GM12801 (cell line): ENCODE results near the gene GSTO2.

Experiments used
- TF ChIP-seq, protein P1 (sequence below): IDR thresholded peaks from one replicate; pipeline ENCODE4 v1.5.1; 2011; ENCODE audit warnings: control low read depth; ENCODE audit not compliant: insufficient read length; ENCODE audit errors: extremely low read depth

GSTO2 gene

DNA sequence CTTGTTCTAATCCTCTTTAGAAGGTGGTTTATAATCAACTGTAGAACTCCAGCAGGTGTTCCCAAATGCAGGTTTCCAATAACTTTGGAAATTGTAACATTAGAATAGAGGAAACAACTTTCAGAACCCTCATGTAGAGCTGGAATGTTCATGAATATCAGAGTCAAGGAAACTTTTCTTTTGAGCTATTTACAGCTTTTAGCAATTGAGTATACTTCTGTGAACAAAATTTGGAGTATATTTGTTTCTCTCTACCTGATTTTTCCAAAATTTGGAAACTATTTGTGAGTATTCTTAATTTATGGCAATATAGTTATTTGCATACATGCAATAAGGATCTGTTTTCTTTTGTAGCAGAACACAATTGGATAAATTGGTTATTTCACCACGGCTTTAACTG lies 34.0 kb upstream of the GSTO2 start:
- TF ChIP-seq, protein P1, sequence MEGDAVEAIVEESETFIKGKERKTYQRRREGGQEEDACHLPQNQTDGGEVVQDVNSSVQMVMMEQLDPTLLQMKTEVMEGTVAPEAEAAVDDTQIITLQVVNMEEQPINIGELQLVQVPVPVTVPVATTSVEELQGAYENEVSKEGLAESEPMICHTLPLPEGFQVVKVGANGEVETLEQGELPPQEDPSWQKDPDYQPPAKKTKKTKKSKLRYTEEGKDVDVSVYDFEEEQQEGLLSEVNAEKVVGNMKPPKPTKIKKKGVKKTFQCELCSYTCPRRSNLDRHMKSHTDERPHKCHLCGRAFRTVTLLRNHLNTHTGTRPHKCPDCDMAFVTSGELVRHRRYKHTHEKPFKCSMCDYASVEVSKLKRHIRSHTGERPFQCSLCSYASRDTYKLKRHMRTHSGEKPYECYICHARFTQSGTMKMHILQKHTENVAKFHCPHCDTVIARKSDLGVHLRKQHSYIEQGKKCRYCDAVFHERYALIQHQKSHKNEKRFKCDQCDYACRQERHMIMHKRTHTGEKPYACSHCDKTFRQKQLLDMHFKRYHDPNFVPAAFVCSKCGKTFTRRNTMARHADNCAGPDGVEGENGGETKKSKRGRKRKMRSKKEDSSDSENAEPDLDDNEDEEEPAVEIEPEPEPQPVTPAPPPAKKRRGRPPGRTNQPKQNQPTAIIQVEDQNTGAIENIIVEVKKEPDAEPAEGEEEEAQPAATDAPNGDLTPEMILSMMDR: no peak

DNA sequence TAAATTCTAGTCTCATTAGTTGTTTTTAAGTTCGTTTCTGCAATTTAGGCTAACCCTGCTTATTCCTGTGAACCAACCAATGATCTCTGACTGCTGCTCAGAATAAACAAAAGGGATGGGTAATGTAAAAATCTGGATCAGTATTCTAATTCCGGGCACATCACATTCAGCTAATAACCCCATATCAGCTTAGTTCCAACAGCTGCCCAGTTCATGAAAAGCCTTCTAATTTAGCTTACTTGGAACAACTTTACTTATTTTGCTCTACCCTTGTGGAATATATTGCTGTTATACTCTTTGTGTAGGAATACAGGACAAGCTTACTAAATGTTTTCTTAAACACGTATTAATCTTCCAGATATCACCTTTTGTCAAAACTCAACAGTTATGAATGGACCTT lies 33.2 kb upstream of the GSTO2 start:
- TF ChIP-seq, protein P1: no peak

DNA sequence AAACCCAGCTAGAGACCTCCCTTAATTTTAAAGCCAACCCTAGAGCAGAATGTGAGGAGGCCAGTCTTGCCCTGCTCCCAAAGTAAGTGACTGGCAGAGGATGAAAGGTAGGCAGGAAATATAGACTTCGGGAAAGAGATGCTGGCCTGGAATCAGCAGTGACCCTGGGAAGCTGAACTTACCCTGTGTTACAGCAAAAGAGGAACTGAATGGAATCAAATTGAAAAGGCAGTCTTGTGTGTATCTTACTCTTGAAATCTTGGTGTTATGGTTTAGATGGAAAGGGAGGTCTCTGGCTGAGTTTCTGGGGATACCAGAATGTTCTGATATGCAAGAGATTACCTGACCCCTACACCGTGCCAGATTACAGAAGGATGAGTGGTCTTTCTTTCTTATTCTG lies 28.9 kb upstream of the GSTO2 start:
- TF ChIP-seq, protein P1: no peak

DNA sequence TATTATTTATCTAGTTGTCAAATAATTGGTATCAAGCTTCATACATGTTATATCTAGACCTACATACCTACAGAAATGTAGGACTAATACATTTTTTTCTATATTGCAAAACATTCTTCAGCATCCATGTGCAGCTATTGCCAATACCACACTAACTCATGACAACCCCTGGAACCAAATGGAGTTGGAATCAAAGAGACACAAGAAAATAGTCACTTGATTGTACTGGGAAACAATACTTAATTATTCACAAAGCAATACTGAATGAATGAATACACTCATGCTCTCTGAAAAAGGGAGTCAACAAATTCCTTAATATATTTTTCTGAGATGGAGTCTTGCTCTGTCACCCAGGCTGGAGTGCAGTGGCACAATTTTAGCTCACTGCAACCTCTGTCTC lies 26.4 kb upstream of the GSTO2 start:
- TF ChIP-seq, protein P1: no peak

DNA sequence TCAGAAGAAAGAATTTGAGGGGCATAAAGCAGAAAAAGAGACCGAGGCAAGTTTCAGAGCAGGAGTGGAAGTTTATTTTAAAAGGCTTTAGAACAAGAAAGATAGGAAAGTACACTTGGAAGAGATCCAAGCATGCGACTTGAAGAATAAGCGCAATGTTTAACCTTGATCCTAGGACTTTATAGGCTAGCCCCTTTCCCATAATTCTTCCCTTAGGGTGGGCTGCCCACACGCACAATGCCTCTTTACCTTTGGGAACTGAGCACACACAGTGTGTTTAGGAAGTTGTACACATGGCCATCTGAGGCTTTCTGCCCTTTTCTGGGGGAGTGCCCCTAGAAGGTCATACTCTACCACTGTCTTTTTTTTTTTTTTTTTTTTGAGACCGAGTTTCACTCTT lies 25.5 kb upstream of the GSTO2 start:
- TF ChIP-seq, protein P1: no peak

DNA sequence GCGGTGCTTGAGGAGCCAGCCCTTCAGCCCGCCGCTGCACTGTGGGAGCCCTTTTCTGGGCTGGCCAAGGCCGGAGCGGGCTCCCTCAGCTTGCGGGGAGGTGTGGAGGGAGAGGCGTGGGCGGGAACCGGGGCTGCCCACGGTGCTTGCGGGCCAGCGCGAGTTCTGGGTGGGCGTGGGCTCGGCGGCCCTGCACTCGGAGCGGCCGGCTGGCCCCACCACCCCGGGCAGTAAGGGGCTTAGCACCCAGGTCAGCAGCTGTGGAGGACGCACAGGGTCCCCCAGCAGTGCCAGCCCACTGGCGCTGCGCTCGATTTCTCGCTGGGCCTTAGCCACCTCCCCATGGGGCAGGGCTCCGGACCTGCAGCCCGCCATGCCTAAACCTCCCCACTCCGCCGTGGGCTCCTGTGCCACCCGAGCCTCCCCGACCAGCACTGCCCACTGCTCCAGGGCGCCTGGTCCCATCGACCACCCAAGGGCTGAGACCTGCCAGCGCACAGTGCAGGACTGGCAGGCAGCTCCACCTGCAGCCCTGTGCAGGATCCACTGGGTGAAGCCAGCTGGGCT lies 23.8 kb upstream of the GSTO2 start:
- TF ChIP-seq, protein P1: no peak

DNA sequence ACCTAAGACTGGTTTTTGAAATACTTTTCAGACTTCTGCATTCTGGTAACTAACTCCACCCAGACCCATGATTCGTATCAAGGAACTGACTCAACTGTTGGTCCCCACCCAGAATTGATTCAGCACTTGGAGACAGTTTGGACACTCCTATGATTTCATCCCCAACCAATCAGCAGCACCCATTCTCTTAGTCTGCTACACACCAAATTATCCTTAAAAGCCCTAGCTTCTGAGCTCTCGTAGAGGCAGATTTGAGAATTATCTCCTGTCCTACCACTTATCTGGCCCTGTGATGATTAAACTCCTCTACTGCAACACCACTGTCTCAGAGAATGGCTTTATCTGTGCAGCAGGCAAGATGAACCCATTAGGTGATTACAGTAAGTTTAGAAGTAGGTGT lies 22.0 kb upstream of the GSTO2 start:
- TF ChIP-seq, protein P1: no peak
